ENCODE data around the gene DLGAP4. TPM values are rescaled to one million over a fixed set of nuclear protein-coding genes. Genes with fewer than 3 reads are reported as not detected.
A peak's percentile ranks its signal among the peaks of the same experiment; 100 is the strongest.
"Not testable (repeated sequence)": the region's sequence is repeated elsewhere in the genome, so short reads cannot be mapped to it uniquely, and the experiment has no call there.

The DLGAP4 gene
- total RNA-seq, 2 donors from 2014 or later = 33.9 to 45.4 TPM

DNA sequence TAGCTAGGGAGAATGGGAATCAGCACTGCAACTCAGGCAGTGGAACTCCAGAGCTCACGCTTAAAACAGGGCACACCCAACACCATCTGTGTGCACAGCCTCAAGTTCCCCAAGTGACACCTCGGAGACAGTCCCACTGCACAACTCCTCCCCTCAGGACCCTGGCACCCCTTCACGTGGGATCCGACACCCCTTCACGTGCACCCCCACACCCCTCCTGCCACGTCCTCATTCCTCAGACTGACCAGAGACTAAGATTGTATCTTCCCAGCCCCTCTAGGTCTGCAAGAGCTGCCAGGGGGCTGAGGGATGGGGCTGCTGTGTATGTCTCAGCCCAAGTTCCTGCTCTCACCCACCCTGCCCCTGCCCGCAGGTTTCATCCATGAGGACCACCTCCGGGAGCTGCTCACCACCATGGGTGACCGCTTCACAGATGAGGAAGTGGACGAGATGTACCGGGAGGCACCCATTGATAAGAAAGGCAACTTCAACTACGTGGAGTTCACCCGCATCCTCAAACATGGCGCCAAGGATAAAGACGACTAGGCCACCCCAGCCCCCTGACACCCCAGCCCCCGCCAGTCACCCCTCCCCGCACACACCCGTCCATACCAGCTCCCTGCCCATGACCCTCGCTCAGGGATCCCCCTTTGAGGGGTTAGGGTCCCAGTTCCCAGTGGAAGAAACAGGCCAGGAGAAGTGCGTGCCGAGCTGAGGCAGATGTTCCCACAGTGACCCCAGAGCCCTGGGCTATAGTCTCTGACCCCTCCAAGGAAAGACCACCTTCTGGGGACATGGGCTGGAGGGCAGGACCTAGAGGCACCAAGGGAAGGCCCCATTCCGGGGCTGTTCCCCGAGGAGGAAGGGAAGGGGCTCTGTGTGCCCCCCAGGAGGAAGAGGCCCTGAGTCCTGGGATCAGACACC lies 242.8 kb downstream of the DLGAP4 start:
- no peak for ATAC-seq
- DNase-seq = no peak
- Mint-ChIP-seq H3K36me3 (ENCODE audit: low read depth) (no peaks in the 10 kb centered on the region), H3K27me3 (no peaks in the 10 kb centered on the region), H3K27ac (no peak overlapping the region), H3K4me3 (no peak overlapping the region), H3K4me1 (peaks cover 5% of the 10 kb centered on the region)
- H3K9me3 ChIP-seq (ENCODE audit: control insufficient read depth, low read length, poor library complexity, severe bottlenecking) = no peaks in the 10 kb centered on the region

DNA sequence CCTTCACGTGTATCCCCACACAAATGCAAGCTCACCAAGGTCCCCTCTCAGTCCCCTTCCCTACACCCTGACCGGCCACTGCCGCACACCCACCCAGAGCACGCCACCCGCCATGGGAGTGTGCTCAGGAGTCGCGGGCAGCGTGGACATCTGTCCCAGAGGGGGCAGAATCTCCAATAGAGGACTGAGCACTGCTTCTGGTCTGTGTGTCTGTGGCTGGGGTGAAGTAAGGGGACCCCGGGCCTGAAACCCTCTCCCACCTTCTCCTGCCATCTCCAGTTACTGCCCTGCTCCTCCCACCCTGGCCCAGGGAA lies 243.4 kb downstream of the DLGAP4 start:
- H3K9me3 ChIP-seq (ENCODE audit: control insufficient read depth, low read length, poor library complexity, severe bottlenecking) = no peaks in the 10 kb centered on the region
- Mint-ChIP-seq H3K27me3 (no peaks in the 10 kb centered on the region), H3K36me3 (ENCODE audit: low read depth) (no peaks in the 10 kb centered on the region), H3K4me1 (peaks cover 5% of the 10 kb centered on the region), H3K27ac (no peak overlapping the region), H3K4me3 (no peak overlapping the region)
- DNase-seq (no peak), ATAC-seq (no peak)

DNA sequence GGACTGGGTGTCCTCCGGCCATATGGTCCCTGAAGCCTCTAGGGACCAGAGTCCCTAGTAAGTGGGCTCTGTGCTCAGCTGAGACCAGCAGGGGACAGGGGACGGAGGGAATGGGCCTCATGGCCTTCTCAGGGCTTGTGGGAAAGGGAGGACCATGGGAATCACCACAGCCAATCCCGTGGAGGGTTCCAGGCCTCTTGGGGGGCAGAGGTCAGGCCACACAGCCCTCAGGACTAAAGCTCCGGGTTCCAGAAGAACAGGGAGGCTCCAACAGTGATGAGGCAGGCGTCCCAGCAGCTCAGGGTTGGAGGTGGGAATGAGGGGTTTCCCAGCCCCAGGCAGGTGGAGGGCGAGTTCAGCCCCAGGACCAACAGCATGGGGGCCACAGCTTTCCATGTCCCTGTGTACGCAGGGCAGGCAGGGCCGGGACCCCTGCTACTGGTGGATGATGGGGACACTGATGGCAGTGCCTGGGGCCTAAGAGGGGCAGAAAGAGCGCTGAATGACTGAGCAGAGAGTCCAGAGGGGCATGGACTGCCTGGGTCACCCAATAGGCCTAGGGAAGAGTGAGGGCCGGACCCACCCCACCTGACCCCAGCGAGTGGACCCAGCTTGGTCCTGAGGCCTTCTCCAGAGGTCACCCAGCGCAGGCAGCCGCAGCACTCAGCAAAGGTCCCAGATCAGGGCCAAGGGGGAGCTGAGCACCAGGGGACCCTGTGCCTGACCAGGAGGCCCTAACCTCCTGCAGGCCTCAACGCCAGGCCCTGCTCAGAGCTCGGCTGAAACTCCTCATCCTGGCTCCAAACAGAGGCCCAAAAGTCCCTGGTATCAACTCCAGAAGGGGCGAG lies 244.0 kb downstream of the DLGAP4 start:
- Mint-ChIP-seq H3K27ac (no peak overlapping the region), H3K4me1 (peaks cover 5% of the 10 kb centered on the region), H3K27me3 (no peaks in the 10 kb centered on the region), H3K36me3 (ENCODE audit: low read depth) (no peaks in the 10 kb centered on the region), H3K4me3 (no peak overlapping the region)
- DNase-seq = no peak
- no peaks in the 10 kb centered on the region for H3K9me3 ChIP-seq (ENCODE audit: control insufficient read depth, low read length, poor library complexity, severe bottlenecking)
- ATAC-seq = no peak

DNA sequence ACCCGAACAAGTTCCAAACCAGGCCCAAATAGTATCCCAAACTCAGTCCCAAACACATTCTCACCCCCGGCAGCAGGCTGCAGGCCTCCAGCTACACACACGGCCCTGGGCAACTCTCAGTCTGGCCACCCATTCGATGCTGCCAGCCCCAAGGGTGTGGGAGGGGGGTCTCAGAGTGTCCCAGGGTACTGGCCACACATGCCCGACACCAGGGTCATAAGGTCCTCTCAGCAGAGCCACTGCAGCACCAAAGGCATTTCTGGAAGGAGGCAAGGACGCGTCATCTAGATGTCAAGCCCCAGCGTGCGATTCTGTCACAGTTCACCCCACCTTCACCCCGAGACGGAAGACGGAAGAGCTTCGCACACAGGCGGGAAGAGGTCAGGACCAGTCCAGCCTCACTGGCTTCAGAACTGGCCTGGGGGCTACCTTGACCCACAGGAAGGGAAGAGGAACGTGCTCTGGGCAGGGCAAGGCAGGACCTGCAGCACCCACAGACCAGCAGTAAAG lies 244.7 kb downstream of the DLGAP4 start:
- DNase-seq (no peak), ATAC-seq (no peak)
- no peaks in the 10 kb centered on the region for H3K27me3 Mint-ChIP-seq
- no peaks in the 10 kb centered on the region for H3K9me3 ChIP-seq (ENCODE audit: control insufficient read depth, low read length, poor library complexity, severe bottlenecking)
- H3K4me1 Mint-ChIP-seq = peaks cover 7% of the 10 kb centered on the region
- no peak overlapping the region for H3K4me3 Mint-ChIP-seq
- H3K36me3 Mint-ChIP-seq (ENCODE audit: low read depth) = no peaks in the 10 kb centered on the region
- no peak overlapping the region for H3K27ac Mint-ChIP-seq

DNA sequence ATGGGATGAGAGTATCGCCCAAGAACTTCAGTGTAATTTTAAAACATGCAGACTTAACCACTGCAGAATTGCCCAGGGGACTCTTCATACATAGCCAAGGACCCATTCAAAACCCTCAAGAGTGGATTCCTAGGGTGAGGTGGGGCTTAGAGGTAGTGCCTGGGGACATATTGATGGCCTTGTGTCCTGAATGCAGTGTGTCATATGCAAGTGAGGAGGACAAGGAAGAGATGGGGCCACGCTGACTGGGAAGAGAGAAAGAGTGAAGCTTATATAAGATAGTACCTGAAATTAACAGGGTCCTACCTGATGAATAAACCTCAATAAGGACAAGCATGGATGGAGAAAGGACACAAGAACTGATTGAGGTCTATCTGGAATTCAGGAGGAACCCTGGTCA lies 249.1 kb downstream of the DLGAP4 start:
- H3K36me3 Mint-ChIP-seq (ENCODE audit: low read depth) = no peaks in the 10 kb centered on the region
- peaks cover 13% of the 10 kb centered on the region for H3K4me1 Mint-ChIP-seq
- ATAC-seq (no peak), DNase-seq (no peak)
- H3K4me3 Mint-ChIP-seq = no peak overlapping the region
- no peak overlapping the region for H3K27ac Mint-ChIP-seq
- no peaks in the 10 kb centered on the region for H3K27me3 Mint-ChIP-seq
- H3K9me3 ChIP-seq (ENCODE audit: control insufficient read depth, low read length, poor library complexity, severe bottlenecking) = no peaks in the 10 kb centered on the region

DNA sequence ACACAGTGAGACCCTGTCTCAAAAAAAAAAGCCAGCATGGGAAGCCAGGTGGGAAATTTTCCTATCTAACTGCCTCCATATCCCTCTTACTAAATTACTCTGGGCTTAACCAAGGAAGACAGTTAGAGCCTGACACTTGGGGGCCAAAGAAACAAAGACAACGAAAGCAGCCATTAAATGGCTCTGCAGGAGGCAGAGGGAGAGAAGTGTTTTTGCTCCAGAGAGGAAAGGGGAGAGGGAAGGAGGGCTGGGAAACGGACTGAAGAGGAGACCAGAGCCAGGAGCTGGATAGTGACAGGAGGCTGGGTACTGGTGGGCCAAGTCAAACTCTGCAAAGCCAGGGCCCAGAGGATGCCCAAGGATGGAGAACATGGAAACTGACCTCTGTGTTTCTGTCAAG lies 256.6 kb downstream of the DLGAP4 start:
- Mint-ChIP-seq H3K4me3 (no peak overlapping the region), H3K27ac (no peak overlapping the region), H3K4me1 (peaks cover 3% of the 10 kb centered on the region), H3K36me3 (ENCODE audit: low read depth) (no peaks in the 10 kb centered on the region), H3K27me3 (no peaks in the 10 kb centered on the region)
- DNase-seq (no peak), ATAC-seq (no peak)
- H3K9me3 ChIP-seq (ENCODE audit: control insufficient read depth, low read length, poor library complexity, severe bottlenecking) = peaks cover 4% of the 10 kb centered on the region

DNA sequence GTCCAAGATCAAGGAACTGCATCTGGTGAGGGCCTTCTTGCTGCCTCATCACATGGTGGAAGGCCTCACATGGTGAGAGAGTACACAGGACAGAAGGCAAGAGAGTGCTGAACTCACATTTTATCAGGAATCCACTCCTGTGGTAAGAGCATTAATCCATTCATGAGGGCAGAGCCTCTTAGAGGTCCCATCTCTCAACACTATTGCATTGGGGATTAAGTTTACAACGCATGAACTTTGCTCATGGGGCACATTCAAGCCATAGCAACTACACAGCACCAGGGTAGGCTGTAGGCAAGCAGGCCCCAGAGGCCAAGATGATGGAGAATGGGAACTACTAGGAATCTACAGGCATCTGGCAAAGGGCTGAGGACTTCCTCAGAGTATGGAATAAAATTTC lies 257.2 kb downstream of the DLGAP4 start:
- no peaks in the 10 kb centered on the region for H3K36me3 Mint-ChIP-seq (ENCODE audit: low read depth)
- no peak overlapping the region for H3K4me3 Mint-ChIP-seq
- H3K4me1 Mint-ChIP-seq = peaks cover 3% of the 10 kb centered on the region
- peaks cover 4% of the 10 kb centered on the region for H3K9me3 ChIP-seq (ENCODE audit: control insufficient read depth, low read length, poor library complexity, severe bottlenecking)
- ATAC-seq (no peak), DNase-seq (no peak)
- H3K27me3 Mint-ChIP-seq = no peaks in the 10 kb centered on the region
- no peak overlapping the region for H3K27ac Mint-ChIP-seq

DNA sequence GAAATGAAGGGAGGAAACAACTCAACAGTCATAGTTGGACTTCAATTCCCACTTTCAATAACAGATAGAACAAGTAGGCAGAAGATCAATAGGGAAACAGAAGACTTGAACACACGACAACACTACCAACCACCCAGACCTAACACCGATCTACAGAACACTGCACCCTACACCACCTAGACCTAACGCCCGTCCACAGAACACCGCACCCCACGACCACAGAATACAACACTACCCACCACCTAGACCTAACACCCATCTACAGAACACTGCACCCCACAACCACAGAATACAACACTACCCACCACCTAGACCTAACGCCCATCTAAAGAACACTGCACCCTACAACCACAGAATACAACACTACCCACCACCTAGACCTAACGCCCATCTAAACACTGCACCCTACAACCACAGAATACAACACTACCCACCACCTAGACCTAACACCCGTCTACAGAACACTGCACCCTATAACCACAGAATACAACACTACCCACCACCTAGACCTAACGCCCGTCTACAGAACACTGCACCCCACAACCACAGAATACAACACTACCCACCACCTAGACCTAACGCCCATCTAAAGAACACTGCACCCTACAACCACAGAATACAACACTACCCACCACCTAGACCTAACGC lies 258.1 kb downstream of the DLGAP4 start:
- H3K27me3 Mint-ChIP-seq; H3K9me3 ChIP-seq (ENCODE audit: control insufficient read depth, low read length, poor library complexity, severe bottlenecking); H3K4me1 Mint-ChIP-seq; DNase-seq; H3K36me3 Mint-ChIP-seq (ENCODE audit: low read depth); ATAC-seq; H3K27ac Mint-ChIP-seq; H3K4me3 Mint-ChIP-seq: not testable (repeated sequence)

DNA sequence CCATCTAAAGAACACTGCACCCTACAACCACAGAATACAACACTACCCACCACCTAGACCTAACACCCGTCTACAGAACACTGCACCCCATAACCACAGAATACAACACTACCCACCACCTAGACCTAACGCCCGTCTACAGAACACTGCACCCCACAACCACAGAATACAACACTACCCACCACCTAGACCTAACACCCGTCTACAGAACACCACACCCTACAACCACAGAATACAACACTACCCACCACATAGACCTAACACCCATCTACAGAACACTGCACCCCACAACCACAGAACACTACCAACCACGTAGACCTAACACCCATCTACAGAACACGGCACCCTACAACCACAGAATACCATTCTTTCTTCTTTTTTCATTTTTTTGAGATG lies 258.6 kb downstream of the DLGAP4 start:
- H3K4me1 Mint-ChIP-seq; H3K4me3 Mint-ChIP-seq; H3K36me3 Mint-ChIP-seq (ENCODE audit: low read depth); H3K27me3 Mint-ChIP-seq; H3K27ac Mint-ChIP-seq; ATAC-seq; H3K9me3 ChIP-seq (ENCODE audit: control insufficient read depth, low read length, poor library complexity, severe bottlenecking); DNase-seq: not testable (repeated sequence)

DNA sequence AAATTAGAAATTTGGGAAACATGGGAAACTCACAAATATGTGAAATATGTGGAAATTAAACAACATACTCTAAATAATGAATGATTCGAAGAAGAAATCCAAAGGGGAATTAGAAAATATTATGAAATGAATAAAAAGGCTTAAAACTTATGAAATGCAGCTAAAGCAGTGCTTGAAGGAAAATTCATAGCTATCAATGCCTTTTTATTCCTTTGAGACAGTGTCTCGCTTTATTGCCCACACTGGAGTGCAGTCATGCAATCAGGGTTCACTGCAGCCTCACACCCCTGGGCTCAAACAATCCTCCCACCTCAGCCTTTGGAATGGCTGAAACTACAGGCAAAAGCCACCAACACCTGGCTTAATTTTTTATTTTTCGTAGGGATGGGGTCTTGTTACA lies 259.4 kb downstream of the DLGAP4 start:
- Mint-ChIP-seq H3K36me3 (ENCODE audit: low read depth) (no peaks in the 10 kb centered on the region), H3K4me1 (peaks cover 3% of the 10 kb centered on the region), H3K27me3 (no peaks in the 10 kb centered on the region), H3K27ac (no peak overlapping the region), H3K4me3 (no peak overlapping the region)
- DNase-seq (no peak), ATAC-seq (no peak)
- H3K9me3 ChIP-seq (ENCODE audit: control insufficient read depth, low read length, poor library complexity, severe bottlenecking) = peaks cover 4% of the 10 kb centered on the region

DNA sequence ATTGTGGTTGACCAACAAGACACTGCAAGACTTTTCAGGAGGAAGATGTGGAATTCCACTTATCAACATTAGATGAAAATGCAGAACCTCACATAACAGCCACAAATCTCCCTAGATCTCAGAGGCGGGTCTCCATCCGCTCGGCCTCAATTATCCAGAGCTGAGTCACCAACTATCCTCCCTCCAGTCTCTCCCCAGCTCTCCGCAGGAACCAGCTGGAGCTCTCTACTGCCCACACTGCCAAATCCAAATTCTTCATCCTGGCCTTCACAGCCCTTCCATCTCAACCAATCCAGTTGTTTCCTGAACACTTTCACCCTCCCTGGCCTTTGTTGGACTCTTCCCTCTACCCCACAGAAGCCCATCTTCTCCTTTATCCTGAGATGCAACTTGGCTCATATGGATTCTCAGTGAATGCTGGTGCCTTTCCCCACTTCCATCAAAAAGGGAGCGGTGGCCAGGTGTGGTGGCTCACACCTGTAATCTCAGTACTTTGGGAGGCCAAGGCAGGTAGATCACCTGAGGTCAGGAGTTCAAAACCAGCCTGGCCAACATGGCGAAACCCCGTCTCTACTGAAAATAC lies 263.8 kb downstream of the DLGAP4 start:
- H3K4me1 Mint-ChIP-seq = peaks cover 14% of the 10 kb centered on the region
- H3K27me3 Mint-ChIP-seq = no peaks in the 10 kb centered on the region
- H3K36me3 Mint-ChIP-seq (ENCODE audit: low read depth) = peaks cover 3% of the 10 kb centered on the region
- peak overlapping the region; percentile 76 for H3K27ac Mint-ChIP-seq
- H3K9me3 ChIP-seq (ENCODE audit: control insufficient read depth, low read length, poor library complexity, severe bottlenecking) = peaks cover 4% of the 10 kb centered on the region
- no peak overlapping the region for H3K4me3 Mint-ChIP-seq
- ATAC-seq (no peak), DNase-seq (no peak)

DNA sequence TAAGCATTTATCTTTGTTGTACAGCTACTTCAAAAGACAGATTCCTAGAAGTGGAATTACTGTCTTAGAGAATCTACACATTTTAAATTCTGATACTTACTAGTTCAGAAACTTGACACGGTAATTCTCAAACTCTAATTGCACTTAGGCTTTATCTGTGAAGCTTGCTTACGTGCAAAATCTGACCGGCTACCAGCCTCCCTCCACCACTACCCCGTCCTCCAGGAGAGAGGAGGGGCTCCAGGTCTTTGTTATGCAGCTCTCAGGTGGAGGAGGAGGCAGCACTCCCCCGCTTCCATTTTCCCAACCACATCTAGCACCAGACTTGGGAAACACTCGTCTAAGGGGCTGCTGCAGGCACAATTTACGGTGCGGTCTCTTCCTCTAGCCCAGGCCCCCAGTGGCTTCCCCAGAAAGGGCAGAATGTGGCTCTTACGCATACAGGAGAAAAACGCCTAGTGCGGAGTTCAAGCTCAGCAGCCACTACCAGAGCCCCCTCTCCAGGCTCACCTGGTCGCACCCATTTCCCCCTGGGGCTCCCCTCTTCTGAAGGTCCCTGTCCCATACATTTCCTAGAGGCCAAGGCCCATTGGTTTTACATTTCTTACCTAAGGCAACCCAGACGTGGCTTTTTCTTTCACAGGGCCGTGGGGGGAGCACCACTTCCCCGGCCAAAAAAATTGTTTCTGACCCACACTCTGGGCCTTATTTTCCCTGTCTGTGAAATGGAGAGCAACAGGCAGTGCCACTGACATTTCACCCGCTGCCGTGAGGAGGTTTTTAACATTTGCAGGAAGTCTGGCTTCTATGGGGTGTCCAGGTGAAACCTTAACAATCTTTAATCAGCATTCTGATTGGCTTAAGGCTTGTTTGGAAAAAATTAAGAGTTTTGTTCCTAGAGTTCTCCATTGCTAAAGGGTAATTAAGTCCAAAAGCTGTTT lies 265.7 kb downstream of the DLGAP4 start:
- DNase-seq (no peak), ATAC-seq (no peak)
- H3K27ac Mint-ChIP-seq = peak overlapping the region; percentile 96
- H3K4me3 Mint-ChIP-seq = peak overlapping the region; percentile 90
- H3K4me1 Mint-ChIP-seq = peaks cover 28% of the 10 kb centered on the region
- peaks cover 3% of the 10 kb centered on the region for H3K36me3 Mint-ChIP-seq (ENCODE audit: low read depth)
- H3K27me3 Mint-ChIP-seq = no peaks in the 10 kb centered on the region
- H3K9me3 ChIP-seq (ENCODE audit: control insufficient read depth, low read length, poor library complexity, severe bottlenecking) = no peaks in the 10 kb centered on the region
